ENCODE results near the gene CBX8. TPM values are rescaled to one million over a fixed set of nuclear protein-coding genes. Genes with fewer than 3 reads are reported as not detected.
"Not testable (repeated sequence)": the region's sequence is repeated elsewhere in the genome, so short reads cannot be mapped to it uniquely, and the experiment has no call there.

The CBX8 gene
- total RNA-seq, 1 donor from 2014 or later: 16.0 TPM

DNA sequence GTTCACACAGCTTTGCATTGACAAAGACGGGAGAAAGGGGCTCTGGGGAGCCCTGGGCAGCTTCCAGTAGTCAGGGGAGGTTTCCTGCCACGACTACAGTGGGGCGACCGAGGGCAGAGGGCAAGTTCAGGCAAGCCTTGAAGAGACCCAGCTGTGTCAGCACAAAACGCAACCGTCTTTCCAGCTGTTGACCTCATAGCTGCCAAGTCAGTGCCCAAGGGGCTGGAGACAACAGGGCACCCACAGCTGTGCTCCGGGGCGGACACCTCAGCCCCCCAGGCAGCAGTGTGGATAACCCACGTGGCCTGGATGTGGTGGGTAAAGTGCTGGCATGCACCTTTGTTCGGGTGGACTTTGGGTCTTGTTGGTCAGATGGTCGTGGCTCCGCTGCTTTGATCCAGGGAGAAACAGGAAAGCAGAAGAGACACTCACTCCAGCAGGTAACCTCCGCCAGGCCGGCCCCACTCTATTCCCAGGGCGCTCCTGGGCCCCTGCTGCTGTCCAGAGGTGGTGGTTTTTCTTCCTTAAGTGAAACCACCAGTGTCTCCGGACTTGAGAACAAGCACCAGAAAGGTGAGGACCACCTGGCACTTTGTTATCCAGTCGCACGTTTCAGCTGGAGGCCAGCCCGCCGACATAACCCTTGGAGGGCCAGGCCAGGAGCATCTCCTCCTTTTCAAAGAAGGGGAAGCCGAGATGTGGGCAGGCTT is 36.5 kb downstream of the CBX8 start:
- DNase-seq (ENCODE audit: extremely low spot score, unreplicated experiment): no peak
- TF ChIP-seq, protein P1, sequence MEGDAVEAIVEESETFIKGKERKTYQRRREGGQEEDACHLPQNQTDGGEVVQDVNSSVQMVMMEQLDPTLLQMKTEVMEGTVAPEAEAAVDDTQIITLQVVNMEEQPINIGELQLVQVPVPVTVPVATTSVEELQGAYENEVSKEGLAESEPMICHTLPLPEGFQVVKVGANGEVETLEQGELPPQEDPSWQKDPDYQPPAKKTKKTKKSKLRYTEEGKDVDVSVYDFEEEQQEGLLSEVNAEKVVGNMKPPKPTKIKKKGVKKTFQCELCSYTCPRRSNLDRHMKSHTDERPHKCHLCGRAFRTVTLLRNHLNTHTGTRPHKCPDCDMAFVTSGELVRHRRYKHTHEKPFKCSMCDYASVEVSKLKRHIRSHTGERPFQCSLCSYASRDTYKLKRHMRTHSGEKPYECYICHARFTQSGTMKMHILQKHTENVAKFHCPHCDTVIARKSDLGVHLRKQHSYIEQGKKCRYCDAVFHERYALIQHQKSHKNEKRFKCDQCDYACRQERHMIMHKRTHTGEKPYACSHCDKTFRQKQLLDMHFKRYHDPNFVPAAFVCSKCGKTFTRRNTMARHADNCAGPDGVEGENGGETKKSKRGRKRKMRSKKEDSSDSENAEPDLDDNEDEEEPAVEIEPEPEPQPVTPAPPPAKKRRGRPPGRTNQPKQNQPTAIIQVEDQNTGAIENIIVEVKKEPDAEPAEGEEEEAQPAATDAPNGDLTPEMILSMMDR (conservative IDR thresholded peaks at IDR 0.05): no peak
- H3K4me3 Mint-ChIP-seq: no peak overlapping the region
- no peak overlapping the region for H3K27ac Mint-ChIP-seq
- H3K27me3 Mint-ChIP-seq: no peaks in the 10 kb centered on the region
- H3K9me3 Mint-ChIP-seq: no peaks in the 10 kb centered on the region
- no peaks in the 10 kb centered on the region for H3K4me1 Mint-ChIP-seq (ENCODE audit: unreplicated experiment)
- H3K36me3 Mint-ChIP-seq: no peaks in the 10 kb centered on the region

DNA sequence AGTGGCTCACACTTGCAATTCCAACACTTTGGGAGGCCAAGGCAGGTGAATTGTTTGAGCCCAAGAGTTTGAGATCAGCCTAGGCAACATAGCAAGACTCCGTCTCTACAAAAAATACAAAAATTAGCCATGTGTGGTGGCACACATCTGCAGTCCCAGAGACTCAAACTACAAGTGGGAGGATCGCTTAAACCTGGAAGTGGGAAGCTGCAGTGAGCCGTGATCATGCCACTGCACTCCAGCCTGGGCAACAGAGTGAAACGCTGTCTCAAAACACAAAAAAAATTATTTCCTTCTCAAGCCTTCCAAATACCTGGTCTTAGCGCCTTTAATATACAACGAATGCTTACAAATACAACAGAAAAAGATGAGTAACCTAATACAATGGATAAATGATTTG is 38.6 kb downstream of the CBX8 start:
- Mint-ChIP-seq H3K27me3 (peaks cover 5% of the 10 kb centered on the region), H3K4me3 (no peak overlapping the region), H3K36me3 (no peaks in the 10 kb centered on the region), H3K27ac (no peak overlapping the region), H3K4me1 (ENCODE audit: unreplicated experiment) (peaks cover 5% of the 10 kb centered on the region), H3K9me3 (no peaks in the 10 kb centered on the region)
- DNase-seq (ENCODE audit: extremely low spot score, unreplicated experiment): no peak
- TF ChIP-seq, protein P1 (conservative IDR thresholded peaks at IDR 0.05): no peak

DNA sequence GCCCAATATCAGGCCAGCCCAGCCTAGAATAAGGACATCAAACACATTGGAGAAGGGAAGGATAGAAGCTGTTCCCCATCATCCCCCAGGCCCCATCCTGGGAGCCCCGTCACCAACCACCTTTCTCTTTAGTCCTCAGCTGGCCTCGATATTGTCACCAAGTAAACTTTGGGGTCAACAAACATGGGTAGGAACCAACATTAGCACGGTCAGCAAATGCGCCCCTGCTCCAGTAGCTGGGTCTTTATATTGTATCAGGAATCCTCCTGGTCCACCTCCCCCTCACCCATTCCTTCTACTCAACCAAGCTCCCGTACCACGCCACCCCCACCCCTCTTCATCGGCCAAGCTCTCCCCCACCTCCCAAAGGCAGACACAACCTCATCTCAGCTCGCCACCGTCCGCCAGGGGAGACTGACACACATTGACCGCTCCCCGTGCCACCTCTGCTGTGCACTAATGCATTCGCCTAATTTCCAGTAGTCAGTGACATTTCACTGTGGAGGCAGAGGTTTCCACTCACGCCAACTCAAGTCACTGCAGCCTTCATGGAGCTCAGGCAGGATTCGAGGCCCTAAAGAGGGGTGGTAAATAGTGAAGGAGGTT is 39.6 kb downstream of the CBX8 start:
- Mint-ChIP-seq H3K27me3 (peaks cover 5% of the 10 kb centered on the region), H3K4me1 (ENCODE audit: unreplicated experiment) (peaks cover 5% of the 10 kb centered on the region), H3K27ac (no peak overlapping the region), H3K9me3 (no peaks in the 10 kb centered on the region), H3K4me3 (no peak overlapping the region), H3K36me3 (no peaks in the 10 kb centered on the region)
- DNase-seq (ENCODE audit: extremely low spot score, unreplicated experiment): no peak
- TF ChIP-seq, protein P1 (conservative IDR thresholded peaks at IDR 0.05): no peak

DNA sequence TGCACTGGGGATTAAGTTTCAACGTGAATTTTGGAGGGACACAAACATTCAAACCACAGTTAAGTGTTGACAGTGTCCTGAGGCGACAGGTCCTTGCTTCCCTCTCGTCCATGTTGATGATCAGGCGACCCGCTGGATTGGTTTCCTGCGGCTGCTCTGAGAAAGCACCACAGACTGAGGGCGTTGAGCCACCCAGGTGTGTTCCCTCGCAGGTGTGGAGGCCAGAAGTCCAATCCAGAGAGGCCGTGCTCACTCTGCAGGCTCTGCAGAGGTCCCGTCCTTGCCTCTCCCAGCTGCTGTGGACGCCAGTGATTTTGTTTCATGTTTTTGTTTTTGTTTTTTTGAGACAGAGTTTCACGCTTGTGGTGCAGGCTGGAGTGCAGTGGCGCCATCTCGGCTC is 41.3 kb downstream of the CBX8 start:
- peaks cover 5% of the 10 kb centered on the region for H3K4me1 Mint-ChIP-seq (ENCODE audit: unreplicated experiment)
- DNase-seq (ENCODE audit: extremely low spot score, unreplicated experiment): no peak
- TF ChIP-seq, protein P1 (conservative IDR thresholded peaks at IDR 0.05): no peak
- H3K4me3 Mint-ChIP-seq: no peak overlapping the region
- peaks cover 19% of the 10 kb centered on the region for H3K27me3 Mint-ChIP-seq
- no peaks in the 10 kb centered on the region for H3K36me3 Mint-ChIP-seq
- H3K9me3 Mint-ChIP-seq: no peaks in the 10 kb centered on the region
- H3K27ac Mint-ChIP-seq: no peak overlapping the region

DNA sequence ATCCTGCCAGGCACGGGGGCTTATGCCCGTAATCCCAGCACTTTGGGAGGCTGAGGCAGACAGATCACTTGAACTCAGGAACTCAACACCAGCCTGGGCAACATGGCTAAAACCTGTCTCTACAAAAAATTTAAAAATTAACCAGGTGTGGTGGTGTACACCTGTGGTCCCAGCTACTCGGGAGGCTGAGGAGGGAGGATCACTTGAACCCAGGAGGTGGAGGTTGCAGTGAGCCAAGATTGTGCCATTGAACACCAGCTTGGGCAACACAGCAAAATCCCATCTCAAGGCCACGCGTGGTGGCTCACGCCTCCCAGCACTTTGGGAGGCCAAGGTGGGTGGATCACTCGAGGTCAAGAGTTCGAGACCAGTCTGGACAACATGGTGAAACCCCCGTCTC is 42.0 kb downstream of the CBX8 start:
- not testable (repeated sequence) for H3K4me1 Mint-ChIP-seq (ENCODE audit: unreplicated experiment); H3K9me3 Mint-ChIP-seq; H3K36me3 Mint-ChIP-seq; H3K4me3 Mint-ChIP-seq; H3K27ac Mint-ChIP-seq; DNase-seq (ENCODE audit: extremely low spot score, unreplicated experiment)
- H3K27me3 Mint-ChIP-seq: peaks cover 22% of the 10 kb centered on the region

DNA sequence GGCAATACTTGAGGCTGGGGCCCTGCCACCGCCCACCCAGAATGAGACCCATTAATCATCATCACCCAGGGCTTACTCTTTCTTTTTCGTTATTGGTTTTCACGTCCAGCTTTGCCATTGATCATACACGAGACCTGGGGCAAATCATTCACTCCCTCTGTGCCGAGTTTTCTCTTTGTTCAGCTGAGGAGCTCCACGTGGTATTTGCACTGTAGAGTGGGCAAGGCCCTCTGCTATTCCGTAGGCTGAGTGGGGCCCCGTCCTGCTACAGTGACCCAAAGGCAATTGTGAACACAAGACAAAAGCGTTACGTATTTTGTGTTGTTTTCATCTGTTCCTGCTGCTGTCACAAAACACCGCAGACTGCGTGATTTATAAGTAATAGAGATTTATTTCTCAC is 42.5 kb downstream of the CBX8 start:
- Mint-ChIP-seq H3K4me3 (no peak overlapping the region), H3K9me3 (no peaks in the 10 kb centered on the region), H3K27me3 (peaks cover 27% of the 10 kb centered on the region), H3K36me3 (no peaks in the 10 kb centered on the region), H3K27ac (no peak overlapping the region), H3K4me1 (ENCODE audit: unreplicated experiment) (peaks cover 5% of the 10 kb centered on the region)
- DNase-seq (ENCODE audit: extremely low spot score, unreplicated experiment): no peak
- TF ChIP-seq, protein P1 (conservative IDR thresholded peaks at IDR 0.05): no peak
